Panc1 (cell line): ENCODE results near the gene SLX1A. TPM values are rescaled to one million over a fixed set of nuclear protein-coding genes. Genes with fewer than 3 reads are reported as not detected.
"Not testable (repeated sequence)": the region's sequence is repeated elsewhere in the genome, so short reads cannot be mapped to it uniquely, and the experiment has no call there.

Source experiments
- ATAC-seq: fragments of 200-7000 bp; cut with Tn5 transposase; 2 replicates; pipeline ENCODE4 v1.9.1; 2020; ENCODE audit warnings: mild to moderate bottlenecking, moderate library complexity
- BruUV-seq: library from RNA; stranded (reverse); fragments of 400-500 nt; replicated peaks from 2 replicates; lab custom pipeline; 2021; lab: Mats Ljungman, UMichigan
- CTCF ChIA-PET: fragments of 300-600 bp; sonication (Branson Sonifier 250); formaldehyde crosslinking; loops from one replicate; lab custom pipeline; 2022; ENCODE audit warnings: antibody characterized with exemption; lab: Charles Lee
- POLR2A ChIA-PET: fragments of 300-600 bp; sonication (Branson Sonifier 250); formaldehyde crosslinking; loops from one replicate; lab custom pipeline; 2022; ENCODE audit warnings: antibody characterized with exemption; lab: Charles Lee
- DNase-seq: peaks from one replicate; pipeline ENCODE4 v3.0.0-alpha.2; 2010; ENCODE audit warnings: low read depth, low spot score
- H3K27ac ChIP-seq: 2 replicates; pipeline ENCODE4 v1.5.1; 2011; ENCODE audit warnings: mild to moderate bottlenecking, low read length, inconsistent platforms
- H3K27me3 ChIP-seq: fragments of 200-500 bp; sonication (Bioruptor generic); 2 replicates; pipeline ENCODE4 v1.6.0; 2014; ENCODE audit warnings: low read length, inconsistent platforms; ENCODE audit not compliant: control insufficient read depth, insufficient read depth
- H3K36me3 ChIP-seq: fragments of 200-500 bp; sonication (Bioruptor generic); 2 replicates; pipeline ENCODE4 v1.5.1; 2014; ENCODE audit warnings: inconsistent platforms, mild to moderate bottlenecking, low read length, moderate library complexity; ENCODE audit not compliant: control insufficient read depth, insufficient read depth
- H3K4me1 ChIP-seq: 2 replicates; pipeline ENCODE4 v1.5.1; 2011; ENCODE audit warnings: inconsistent platforms, mild to moderate bottlenecking, low read length, moderate library complexity; ENCODE audit not compliant: control insufficient read depth, insufficient read depth
- H3K4me3 ChIP-seq, 2 experiments: 2 replicates each; pipeline ENCODE4 v1.5.1; 2011 to 2012; ENCODE audit warnings: low read depth in 2 of 2, low read length in 2 of 2, mild to moderate bottlenecking in 2 of 2, inconsistent platforms in 1 of 2, moderate library complexity in 1 of 2
- H3K9me3 ChIP-seq: fragments of 200-500 bp; sonication (Bioruptor generic); 2 replicates; pipeline ENCODE4 v1.5.1; 2014; ENCODE audit warnings: low read depth, mild to moderate bottlenecking, inconsistent platforms, low read length, moderate library complexity; ENCODE audit not compliant: control insufficient read depth, insufficient read depth
- in situ Hi-C: cut with HindIII; loops from 2 replicates; pipeline ENCODE4 v1.10.0; 2016; ENCODE audit warnings: low sequenced_read_pairs, low pct_unique_long_range_greater_than_20kb
- intact Hi-C: fragments of 100-400 bp; cut with micrococcal nuclease; formaldehyde crosslinking; loops from one replicate; pipeline ENCODE4 v1.10.0; 2022; ENCODE audit not compliant: unreplicated experiment
- total RNA-seq: library from RNA; stranded (reverse); gene quantifications from one replicate; pipeline ENCODE4 v1.2.1, GENCODE V29; 2021; ENCODE audit not compliant: unreplicated experiment

Gene SLX1A
- total RNA-seq, 1 experiment from 2014 or later = 18.5 TPM

- BruUV-seq, H3K9me3 ChIP-seq, H3K27ac ChIP-seq, ATAC-seq, CTCF ChIA-PET, H3K4me3 ChIP-seq, H3K4me1 ChIP-seq, POLR2A ChIA-PET, H3K27me3 ChIP-seq, DNase-seq, H3K36me3 ChIP-seq, in situ Hi-C loops, intact Hi-C loops: not testable (repeated sequence)
Observed at GRCh38 chr16:30197001-30197400, 3.3 kb downstream of the SLX1A start.

DNA sequence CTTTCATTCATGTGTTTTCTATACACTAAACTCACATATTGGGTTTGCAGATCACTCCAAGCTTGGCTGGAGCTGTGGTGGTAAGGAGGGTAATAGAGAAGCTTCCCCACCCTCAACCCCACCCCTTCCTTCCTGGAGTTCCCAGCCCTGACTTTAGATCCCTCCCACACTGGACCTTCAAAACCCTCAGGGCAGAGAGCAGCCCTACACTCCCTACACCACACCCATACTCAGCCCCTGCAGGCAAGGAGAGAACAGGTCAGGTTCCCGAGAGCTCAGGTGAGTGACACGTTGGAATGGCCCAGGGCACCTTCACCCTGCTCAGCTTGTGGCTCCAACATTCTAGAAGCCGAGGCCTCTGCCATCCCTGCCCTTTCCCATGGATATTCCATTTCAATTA is 5.4 kb downstream of the SLX1A start, which contains the start of gene SULT1A3:
Gene SULT1A3, plus strand, starts transcription at position 207 of the 400 bp plus-strand sequence. CDS start 1,474 bp downstream, outside the sequence.
- POLR2A ChIA-PET, H3K4me1 ChIP-seq, H3K27me3 ChIP-seq, DNase-seq, CTCF ChIA-PET, BruUV-seq, intact Hi-C loops, in situ Hi-C loops, H3K36me3 ChIP-seq, H3K27ac ChIP-seq, ATAC-seq, H3K9me3 ChIP-seq, H3K4me3 ChIP-seq: not testable (repeated sequence)

GRCh38 chr16:30199608-30200343 is 6.1 kb downstream of the SLX1A start:
- CTCF ChIA-PET, in situ Hi-C loops, H3K4me3 ChIP-seq, H3K27me3 ChIP-seq, intact Hi-C loops, H3K27ac ChIP-seq, H3K36me3 ChIP-seq, POLR2A ChIA-PET, H3K9me3 ChIP-seq, DNase-seq, H3K4me1 ChIP-seq, BruUV-seq: not testable (repeated sequence)
- peak; percentile 31; the same call in 1 of the 2 replicates for ATAC-seq

GRCh38 chr16:30205541-30206236 is 12.0 kb downstream of the SLX1A start:
- H3K27ac ChIP-seq, POLR2A ChIA-PET, H3K4me1 ChIP-seq, BruUV-seq, H3K27me3 ChIP-seq, H3K9me3 ChIP-seq, DNase-seq, H3K36me3 ChIP-seq, in situ Hi-C loops, CTCF ChIA-PET, intact Hi-C loops: not testable (repeated sequence)
- peak overlapping the region; percentile 28 to 47 for H3K4me3 ChIP-seq
- peak; percentile 70 for ATAC-seq

GRCh38 chr16:30206252-30206651 is 12.6 kb downstream of the SLX1A start:
- DNase-seq, POLR2A ChIA-PET, in situ Hi-C loops, CTCF ChIA-PET, H3K27me3 ChIP-seq, intact Hi-C loops, H3K9me3 ChIP-seq, BruUV-seq, H3K36me3 ChIP-seq, H3K4me1 ChIP-seq, H3K27ac ChIP-seq: not testable (repeated sequence)
- peak overlapping the region; percentile 28 to 47 for H3K4me3 ChIP-seq
- peak; percentile 66 for ATAC-seq

- H3K36me3 ChIP-seq, intact Hi-C loops, DNase-seq, H3K9me3 ChIP-seq, H3K4me1 ChIP-seq, H3K27me3 ChIP-seq, CTCF ChIA-PET, H3K27ac ChIP-seq, BruUV-seq, POLR2A ChIA-PET, H3K4me3 ChIP-seq, in situ Hi-C loops: not testable (repeated sequence)
- peak; percentile 48 for ATAC-seq
Observed at GRCh38 chr16:30207063-30207704, 13.5 kb downstream of the SLX1A start.

- H3K4me3 ChIP-seq, DNase-seq, ATAC-seq, in situ Hi-C loops, CTCF ChIA-PET, H3K36me3 ChIP-seq, H3K27ac ChIP-seq, BruUV-seq, H3K27me3 ChIP-seq, POLR2A ChIA-PET, intact Hi-C loops, H3K4me1 ChIP-seq, H3K9me3 ChIP-seq: not testable (repeated sequence)
Observed at GRCh38 chr16:30209032-30209431, 15.4 kb downstream of the SLX1A start.
